ENCODE data around the gene FOXB1.

FOXB1 gene

DNA sequence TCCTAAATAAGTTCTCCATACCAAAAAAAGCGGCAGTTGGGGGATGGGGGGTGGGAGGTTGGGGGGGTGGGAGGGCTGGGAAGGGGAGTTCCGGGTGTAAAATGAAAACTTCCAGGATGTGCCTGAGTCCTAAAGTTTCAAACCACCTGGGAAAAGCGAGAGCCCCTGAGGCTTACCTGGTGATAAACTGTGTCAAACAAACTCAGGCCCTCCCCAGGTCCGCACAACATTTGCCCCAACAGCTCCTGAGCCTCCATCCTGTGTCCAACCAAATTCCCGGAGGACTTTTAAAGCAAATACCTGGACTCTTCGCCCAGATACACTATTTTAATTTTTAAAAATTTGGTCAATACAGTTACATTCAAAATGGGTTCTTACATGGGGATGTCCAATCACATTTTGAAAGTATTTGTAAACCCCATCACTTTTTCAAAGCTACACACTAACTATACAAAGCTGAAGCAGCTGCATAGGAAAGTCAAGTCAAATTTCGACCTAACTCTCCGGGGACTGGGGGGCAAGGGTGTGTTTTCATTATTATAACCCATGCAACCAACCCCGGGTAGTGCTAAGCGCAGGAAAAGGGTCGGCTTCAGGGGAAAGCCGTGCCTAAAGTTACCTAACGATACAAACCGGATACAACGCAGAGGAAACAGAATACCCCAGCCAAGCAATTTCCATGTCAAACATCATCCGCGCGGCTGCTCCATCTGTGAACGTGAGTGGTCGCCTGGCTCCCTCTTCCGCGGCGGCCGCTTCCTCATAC lies 685 bp upstream of the FOXB1 start:
- no peaks in the 10 kb centered on the region for H3K36me3 ChIP-seq (ENCODE audit: insufficient read depth, low read length)
- H3K9me3 ChIP-seq (ENCODE audit: control insufficient read depth, insufficient read depth, low read length), result no peaks in the 10 kb centered on the region
- peak overlapping the region; percentile 70 for H3K9ac ChIP-seq (ENCODE audit: low read depth, low read length)
- H3K4me1 ChIP-seq (ENCODE audit: insufficient read depth, low read length), result peaks cover 26% of the 10 kb centered on the region

DNA sequence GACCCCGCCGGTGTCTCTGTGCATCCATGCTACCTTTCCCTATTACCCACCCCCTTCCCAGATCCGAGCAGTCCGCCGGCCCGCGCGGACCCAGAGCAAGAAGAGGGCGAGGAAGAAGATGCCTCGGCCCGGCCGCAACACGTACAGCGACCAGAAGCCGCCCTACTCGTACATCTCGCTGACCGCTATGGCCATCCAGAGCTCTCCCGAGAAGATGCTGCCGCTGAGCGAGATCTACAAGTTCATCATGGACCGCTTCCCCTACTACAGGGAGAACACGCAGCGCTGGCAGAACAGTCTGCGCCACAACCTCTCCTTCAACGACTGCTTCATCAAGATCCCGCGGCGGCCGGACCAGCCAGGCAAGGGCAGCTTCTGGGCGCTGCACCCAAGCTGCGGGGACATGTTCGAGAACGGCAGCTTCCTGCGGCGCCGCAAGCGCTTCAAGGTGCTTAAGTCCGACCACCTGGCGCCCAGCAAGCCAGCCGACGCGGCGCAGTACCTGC lies 788 bp downstream of the FOXB1 start:
- Histone ChIP-seq H3K36me3 (ENCODE audit: insufficient read depth, low read length) (no peaks in the 10 kb centered on the region), H3K9ac (ENCODE audit: low read depth, low read length) (peak overlapping the region; percentile 70; the same call in 1 of the 2 replicates), H3K4me1 (ENCODE audit: insufficient read depth, low read length) (peaks cover 23% of the 10 kb centered on the region), H3K9me3 (ENCODE audit: control insufficient read depth, insufficient read depth, low read length) (no peaks in the 10 kb centered on the region)

DNA sequence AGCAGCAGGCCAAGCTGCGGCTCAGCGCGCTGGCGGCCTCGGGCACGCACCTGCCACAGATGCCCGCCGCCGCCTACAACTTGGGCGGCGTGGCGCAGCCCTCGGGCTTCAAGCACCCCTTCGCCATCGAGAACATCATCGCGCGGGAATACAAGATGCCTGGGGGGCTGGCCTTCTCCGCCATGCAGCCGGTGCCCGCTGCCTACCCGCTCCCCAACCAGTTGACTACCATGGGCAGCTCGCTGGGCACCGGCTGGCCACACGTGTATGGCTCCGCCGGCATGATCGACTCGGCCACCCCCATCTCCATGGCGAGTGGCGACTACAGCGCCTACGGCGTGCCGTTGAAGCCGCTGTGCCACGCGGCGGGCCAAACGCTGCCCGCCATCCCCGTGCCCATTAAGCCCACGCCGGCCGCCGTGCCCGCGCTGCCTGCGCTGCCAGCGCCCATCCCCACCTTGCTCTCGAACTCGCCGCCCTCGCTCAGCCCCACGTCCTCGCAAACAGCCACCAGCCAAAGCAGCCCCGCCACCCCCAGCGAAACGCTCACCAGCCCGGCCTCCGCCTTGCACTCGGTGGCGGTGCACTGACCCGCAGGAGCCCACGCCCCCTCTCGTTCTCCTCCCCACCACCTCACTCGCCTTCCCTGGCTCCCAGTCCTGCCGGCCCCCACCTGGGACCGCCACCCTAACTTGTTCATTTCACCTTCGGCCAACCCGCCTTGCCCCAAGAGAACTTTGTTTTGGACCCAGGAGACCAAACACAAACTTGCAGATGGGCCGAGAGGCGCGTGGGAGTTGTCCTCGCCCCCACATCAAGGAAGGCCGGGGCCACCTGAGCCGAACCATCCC lies 1.5 kb downstream of the FOXB1 start:
- no peaks in the 10 kb centered on the region for H3K36me3 ChIP-seq (ENCODE audit: insufficient read depth, low read length)
- no peaks in the 10 kb centered on the region for H3K9me3 ChIP-seq (ENCODE audit: control insufficient read depth, insufficient read depth, low read length)
- peak overlapping the region; percentile 70 for H3K9ac ChIP-seq (ENCODE audit: low read depth, low read length)
- peaks cover 28% of the 10 kb centered on the region for H3K4me1 ChIP-seq (ENCODE audit: insufficient read depth, low read length)

- Histone ChIP-seq H3K36me3 (ENCODE audit: insufficient read depth, low read length) (no peaks in the 10 kb centered on the region), H3K9me3 (ENCODE audit: control insufficient read depth, insufficient read depth, low read length) (no peaks in the 10 kb centered on the region), H3K9ac (ENCODE audit: low read depth, low read length) (peak overlapping the region; percentile 70), H3K4me1 (ENCODE audit: insufficient read depth, low read length) (peaks cover 33% of the 10 kb centered on the region)
Observed at GRCh38 chr15:60006203-60006862, 2.2 kb downstream of the FOXB1 start.

DNA sequence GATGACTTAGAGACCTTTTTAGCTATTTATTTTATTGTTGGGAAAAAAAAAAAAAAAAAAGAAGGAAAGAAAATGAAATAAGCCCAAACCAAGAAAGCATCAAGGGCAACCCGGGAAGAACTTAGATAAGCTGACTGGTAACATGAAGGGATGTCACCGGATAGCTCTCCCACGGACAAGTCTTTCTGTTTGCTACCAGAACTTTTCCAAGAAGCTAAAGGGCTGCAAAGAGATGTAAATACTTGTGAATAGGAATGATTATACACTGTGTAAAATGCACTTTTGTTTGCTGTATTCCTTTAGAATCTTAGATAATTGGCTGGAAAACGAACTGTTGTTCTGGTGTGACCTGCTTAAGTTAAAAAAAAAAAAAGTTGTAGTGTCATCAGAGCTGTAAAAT lies 2.8 kb downstream of the FOXB1 start:
- Histone ChIP-seq H3K4me1 (ENCODE audit: insufficient read depth, low read length) (peaks cover 31% of the 10 kb centered on the region), H3K36me3 (ENCODE audit: insufficient read depth, low read length) (no peaks in the 10 kb centered on the region), H3K9ac (ENCODE audit: low read depth, low read length) (peak overlapping the region; percentile 70; the same call in 1 of the 2 replicates), H3K9me3 (ENCODE audit: control insufficient read depth, insufficient read depth, low read length) (no peaks in the 10 kb centered on the region)

DNA sequence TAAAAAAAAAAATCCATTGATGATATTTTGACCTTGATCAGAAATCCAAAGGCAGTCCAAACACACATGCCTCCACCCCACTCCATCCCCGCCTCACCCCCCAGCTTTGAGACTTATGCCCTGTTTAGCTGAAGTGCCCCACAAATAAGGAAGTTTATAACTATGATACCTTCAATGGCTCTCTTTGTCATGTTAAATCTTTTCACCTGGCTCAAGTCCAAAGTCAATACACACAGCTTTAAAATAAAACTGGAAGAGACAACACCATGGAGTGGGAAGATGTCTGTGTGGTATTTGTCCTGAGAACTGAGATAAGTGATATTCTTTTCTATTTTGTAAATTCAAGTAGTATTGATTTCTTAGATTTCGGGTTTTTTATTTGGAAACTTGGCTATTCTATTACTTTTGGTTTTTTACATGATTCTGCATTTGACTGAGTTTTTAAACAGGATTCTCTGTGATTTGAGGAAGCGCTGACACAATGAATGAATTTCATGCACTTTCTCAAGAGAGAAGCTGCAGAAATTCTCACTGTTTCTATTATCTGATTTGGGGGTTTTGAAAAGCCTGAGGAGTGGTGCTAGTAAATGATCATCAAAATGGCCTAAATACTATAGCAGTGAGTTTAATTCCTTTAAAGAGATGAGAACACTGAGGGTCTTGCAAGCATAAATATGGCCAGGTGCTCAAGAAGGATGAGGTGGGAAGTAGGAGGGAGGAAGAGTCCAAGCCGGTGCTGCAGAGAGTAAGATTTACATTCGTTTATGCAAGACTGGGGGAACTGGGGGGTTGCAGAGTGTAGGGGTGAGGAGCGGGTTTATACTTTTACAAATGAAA lies 5.2 kb downstream of the FOXB1 start:
- Histone ChIP-seq H3K9me3 (ENCODE audit: control insufficient read depth, insufficient read depth, low read length) (no peaks in the 10 kb centered on the region), H3K4me1 (ENCODE audit: insufficient read depth, low read length) (peaks cover 30% of the 10 kb centered on the region; the same call in 1 of the 2 replicates), H3K9ac (ENCODE audit: low read depth, low read length) (no peak overlapping the region; the same call in 1 of the 2 replicates)

DNA sequence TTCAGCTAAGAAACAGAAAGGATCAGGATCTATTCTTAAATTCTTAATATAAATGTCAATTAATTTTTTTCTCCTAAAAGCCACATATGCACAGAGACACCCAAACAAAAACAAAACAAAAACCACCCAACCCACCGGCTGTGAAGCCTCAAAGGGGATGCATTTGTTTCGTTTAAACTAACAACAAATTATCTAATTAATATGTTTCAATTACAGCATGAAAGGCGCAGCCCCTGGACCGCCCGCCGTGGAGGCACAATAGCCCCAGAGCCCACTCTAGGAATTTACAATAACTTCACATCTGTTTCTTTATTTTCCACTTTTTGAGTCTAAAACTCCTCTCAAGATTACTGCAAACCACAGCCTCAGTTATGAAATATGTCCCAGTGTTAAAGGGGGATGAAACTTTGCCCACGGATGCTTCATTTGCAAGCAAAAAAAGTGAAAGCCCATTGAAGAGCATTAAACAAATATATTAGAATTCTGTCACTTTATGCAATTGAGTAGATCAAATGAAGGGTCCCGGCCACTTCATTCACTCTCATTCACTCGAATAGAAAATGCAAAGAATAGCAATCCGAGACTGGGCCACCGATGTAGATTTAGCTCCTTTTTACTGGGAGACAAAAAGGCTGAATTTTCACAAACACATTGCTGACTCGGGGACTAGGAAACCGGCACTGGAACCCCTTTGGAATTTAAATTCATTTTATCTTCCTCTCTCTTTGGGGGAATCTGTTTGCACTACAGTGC lies 6.0 kb downstream of the FOXB1 start:
- no peaks in the 10 kb centered on the region for H3K36me3 ChIP-seq (ENCODE audit: insufficient read depth, low read length)
- no peaks in the 10 kb centered on the region for H3K9me3 ChIP-seq (ENCODE audit: control insufficient read depth, insufficient read depth, low read length)
- peak overlapping the region; percentile 37; the same call in 1 of the 2 replicates for H3K9ac ChIP-seq (ENCODE audit: low read depth, low read length)
- peaks cover 30% of the 10 kb centered on the region; the same call in 1 of the 2 replicates for H3K4me1 ChIP-seq (ENCODE audit: insufficient read depth, low read length)

More for the DNA sequence above, 5.2 kb downstream of the FOXB1 start:
- no peaks in the 10 kb centered on the region for H3K36me3 ChIP-seq (ENCODE audit: insufficient read depth, low read length)

DNA sequence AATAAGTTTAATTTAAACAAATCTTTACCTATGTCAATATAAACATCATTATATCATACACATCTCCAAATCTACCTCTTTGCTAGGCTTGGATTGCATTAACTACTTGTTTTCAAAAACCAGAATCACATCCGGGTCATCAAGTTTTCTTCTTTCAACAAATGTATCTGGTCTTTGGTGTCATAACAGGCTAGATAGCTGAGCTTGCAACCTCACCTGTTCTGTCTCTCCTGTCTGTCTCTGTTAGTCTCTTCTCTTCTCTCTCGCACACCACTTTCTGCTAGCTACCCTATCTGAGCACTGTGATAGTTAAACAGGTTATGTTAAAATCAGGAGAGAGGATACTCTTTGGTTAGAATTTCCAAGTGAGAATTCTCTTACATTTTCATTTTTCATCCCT lies 6.7 kb downstream of the FOXB1 start:
- Histone ChIP-seq H3K36me3 (ENCODE audit: insufficient read depth, low read length) (no peaks in the 10 kb centered on the region), H3K9ac (ENCODE audit: low read depth, low read length) (no peak overlapping the region; the same call in 1 of the 2 replicates), H3K9me3 (ENCODE audit: control insufficient read depth, insufficient read depth, low read length) (no peaks in the 10 kb centered on the region), H3K4me1 (ENCODE audit: insufficient read depth, low read length) (peaks cover 30% of the 10 kb centered on the region; the same call in 1 of the 2 replicates)

GRCh38 chr15:60012695-60013094 lies 8.6 kb downstream of the FOXB1 start:
- Histone ChIP-seq H3K4me1 (ENCODE audit: insufficient read depth, low read length) (peaks cover 30% of the 10 kb centered on the region; the same call in 1 of the 2 replicates), H3K9ac (ENCODE audit: low read depth, low read length) (no peak overlapping the region), H3K9me3 (ENCODE audit: control insufficient read depth, insufficient read depth, low read length) (no peaks in the 10 kb centered on the region), H3K36me3 (ENCODE audit: insufficient read depth, low read length) (no peaks in the 10 kb centered on the region)

DNA sequence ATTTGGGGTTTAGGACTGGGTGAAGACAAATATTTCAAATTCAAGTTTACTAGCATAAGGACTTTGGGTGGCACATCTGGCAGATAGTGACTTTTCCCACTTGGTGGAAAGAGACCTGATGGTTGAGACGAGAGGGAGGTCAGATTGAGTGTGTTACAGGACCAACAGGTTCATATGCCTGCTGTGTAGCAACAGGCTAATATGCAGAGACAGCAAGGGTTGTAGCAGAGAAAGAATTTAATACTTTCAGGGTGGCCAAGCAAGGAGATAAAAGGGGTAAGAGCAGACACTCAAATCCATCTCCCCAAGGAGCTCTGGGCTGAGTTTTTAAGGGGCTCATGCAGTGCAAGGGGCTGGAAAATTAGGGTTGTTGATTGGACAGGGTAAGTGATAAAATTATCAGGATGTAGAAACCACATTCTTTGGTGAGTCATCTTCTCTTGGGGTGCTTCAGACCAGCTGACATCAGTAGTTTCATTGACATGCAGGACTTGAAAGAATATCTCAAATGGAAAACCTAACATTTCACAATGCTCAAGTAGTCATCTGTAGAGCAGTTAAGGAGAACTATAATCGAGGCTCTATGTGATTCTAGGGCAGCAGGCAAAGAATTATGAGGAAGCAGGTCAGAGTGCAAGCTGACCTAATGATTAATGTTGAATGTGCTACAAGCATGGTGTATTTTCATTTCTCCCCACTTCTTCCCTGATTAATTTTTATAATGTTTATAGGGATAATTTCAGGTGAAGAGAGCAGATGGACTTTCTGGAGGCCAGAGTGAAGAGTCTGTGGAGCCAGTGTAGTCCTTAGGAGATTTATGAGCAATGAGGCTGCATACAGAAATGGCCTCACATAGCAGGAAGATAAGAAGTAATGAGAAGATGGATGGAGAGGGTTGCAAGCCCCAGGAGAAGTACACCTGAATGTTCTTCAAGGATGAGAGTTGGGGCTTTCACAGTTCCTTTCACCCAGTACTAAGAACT lies 13.7 kb downstream of the FOXB1 start:
- H3K36me3 ChIP-seq (ENCODE audit: insufficient read depth, low read length), result no peaks in the 10 kb centered on the region
- peaks cover 12% of the 10 kb centered on the region for H3K4me1 ChIP-seq (ENCODE audit: insufficient read depth, low read length)
- H3K9me3 ChIP-seq (ENCODE audit: control insufficient read depth, insufficient read depth, low read length), result peaks cover 3% of the 10 kb centered on the region; the same call in 1 of the 2 replicates

GRCh38 chr15:60020736-60021135 lies 16.6 kb downstream of the FOXB1 start:
- H3K9ac ChIP-seq (ENCODE audit: low read depth, low read length), result no peak overlapping the region
- H3K4me1 ChIP-seq (ENCODE audit: insufficient read depth, low read length), result peaks cover 22% of the 10 kb centered on the region
- no peaks in the 10 kb centered on the region for H3K36me3 ChIP-seq (ENCODE audit: insufficient read depth, low read length)
- peaks cover 3% of the 10 kb centered on the region; the same call in 1 of the 2 replicates for H3K9me3 ChIP-seq (ENCODE audit: control insufficient read depth, insufficient read depth, low read length)

More for the DNA sequence above, 13.7 kb downstream of the FOXB1 start:
- H3K9ac ChIP-seq (ENCODE audit: low read depth, low read length), result no peak overlapping the region

Measured in ES-I3 (cell line).